Duodenal mucosa (tissue), 2 donors: ENCODE measurements around the gene GSG1L.

ENCODE experiments used
- H3K27ac ChIP-seq: one replicate; pipeline ENCODE4 v1.7.0; 2013; ENCODE audit warnings: low read depth, low read length
- H3K27me3 ChIP-seq, 2 donors: one replicate each; pipeline ENCODE4 v1.7.0; 2013; ENCODE audit warnings: low read length in 2 of 2, control low read depth in 1 of 2; ENCODE audit not compliant: insufficient read depth in 2 of 2, control insufficient read depth in 1 of 2
- H3K36me3 ChIP-seq, 2 donors: one replicate each; pipeline ENCODE4 v1.7.0; 2013; ENCODE audit warnings: low read length in 2 of 2, control low read depth in 1 of 2; ENCODE audit not compliant: insufficient read depth in 2 of 2, control insufficient read depth in 1 of 2
- H3K4me1 ChIP-seq, 2 donors: one replicate each; pipeline ENCODE4 v1.7.0; 2013; ENCODE audit warnings: low read length in 2 of 2, control low read depth in 1 of 2; ENCODE audit not compliant: insufficient read depth in 2 of 2, control insufficient read depth in 1 of 2
- H3K4me3 ChIP-seq, 2 donors: one replicate each; pipeline ENCODE4 v1.7.0; 2013; ENCODE audit warnings: low read length in 2 of 2, low read depth in 1 of 2
- H3K9ac ChIP-seq, 2 donors: one replicate each; pipeline ENCODE4 v1.7.0; 2013; ENCODE audit warnings: low read length in 2 of 2, low read depth in 1 of 2
- H3K9me3 ChIP-seq, 2 donors: one replicate each; pipeline ENCODE4 v1.7.0; 2013; ENCODE audit warnings: low read length in 2 of 2, control low read depth in 1 of 2; ENCODE audit not compliant: control insufficient read depth in 1 of 2

The GSG1L gene

DNA sequence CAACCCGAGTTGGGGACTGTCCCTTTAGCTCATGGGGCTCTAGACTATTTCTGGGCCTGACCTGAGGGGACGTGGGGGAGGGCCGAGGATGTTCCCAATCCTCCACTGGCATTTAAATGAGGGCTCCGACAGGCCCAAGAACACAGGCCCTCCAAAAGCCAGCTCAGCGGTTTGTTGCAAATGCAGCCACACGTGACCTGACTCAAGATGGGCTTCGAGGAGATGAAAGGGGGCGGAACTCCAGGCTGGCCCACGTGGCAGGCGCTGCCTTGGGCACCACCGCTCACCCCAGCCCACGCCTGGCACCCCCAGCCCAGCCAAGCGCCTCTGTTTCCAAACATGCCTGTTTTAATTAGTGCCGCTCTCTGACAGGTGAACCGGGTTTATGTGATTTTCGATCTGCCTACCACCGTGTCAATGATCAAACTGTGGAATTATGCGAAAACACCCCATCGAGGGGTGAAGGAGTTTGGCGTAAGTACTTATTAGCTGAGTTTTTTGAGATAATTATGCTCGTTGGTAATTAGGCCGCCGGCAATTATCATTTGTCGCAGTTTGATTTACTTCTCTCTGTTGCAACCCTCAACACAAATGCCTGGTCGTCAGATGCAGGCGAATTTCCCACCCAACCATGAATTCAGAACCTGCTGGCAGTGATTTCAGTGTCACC, 286.8 kb downstream of the GSG1L start:
- no peaks in the 10 kb centered on the region for H3K27me3 ChIP-seq
- no peaks in the 10 kb centered on the region for H3K9me3 ChIP-seq
- H3K4me3 ChIP-seq = no peak overlapping the region
- H3K36me3 ChIP-seq = peaks cover 8 to 17% of the 10 kb centered on the region in 2 donors
- H3K27ac ChIP-seq = no peak overlapping the region
- H3K4me1 ChIP-seq = no peaks in the 10 kb centered on the region
- no peak overlapping the region for H3K9ac ChIP-seq

DNA sequence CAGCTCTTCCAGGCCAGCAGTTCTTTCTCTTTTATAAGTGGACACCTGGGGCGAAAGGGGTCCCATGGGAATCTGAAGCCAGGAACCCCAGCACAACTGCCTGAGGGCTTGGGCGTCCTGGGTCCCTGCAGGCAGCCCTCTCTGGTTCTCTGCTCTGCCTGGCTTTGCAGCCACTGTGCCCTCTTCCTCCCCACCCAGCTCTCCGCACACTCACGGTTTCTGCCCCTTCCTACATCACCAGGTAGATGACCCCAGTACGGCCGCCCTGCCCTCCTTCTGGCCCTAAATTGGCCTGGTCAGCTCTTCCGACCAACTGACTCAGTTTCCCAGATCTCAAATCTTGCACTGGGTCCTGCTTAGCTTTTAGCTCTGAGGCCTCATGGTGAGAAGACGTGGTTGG, 288.3 kb downstream of the GSG1L start:
- Histone ChIP-seq H3K36me3 (peaks cover 8 to 31% of the 10 kb centered on the region in 2 donors), H3K9ac (no peak overlapping the region), H3K27me3 (no peaks in the 10 kb centered on the region), H3K4me1 (no peaks in the 10 kb centered on the region), H3K27ac (no peak overlapping the region), H3K9me3 (no peaks in the 10 kb centered on the region), H3K4me3 (no peak overlapping the region)

DNA sequence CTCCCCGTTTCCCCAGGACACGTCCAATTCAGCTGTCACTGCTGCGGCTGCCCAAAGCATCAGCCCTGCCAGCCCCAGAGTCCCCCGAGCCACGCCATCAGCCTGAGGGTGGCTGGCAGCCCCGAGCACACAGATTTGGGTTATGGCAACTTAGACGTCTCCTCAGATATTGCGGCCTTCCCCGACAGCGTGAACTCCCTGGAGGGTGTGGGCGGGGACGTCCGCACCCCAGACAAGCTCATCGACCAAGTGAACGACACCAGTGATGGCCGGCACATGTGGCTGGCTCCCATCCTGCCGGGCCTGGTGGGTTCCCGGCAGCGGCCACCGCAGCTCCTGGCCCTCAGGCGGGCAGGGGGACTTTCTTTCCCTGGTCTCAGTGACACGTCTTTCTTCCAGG, 288.7 kb downstream of the GSG1L start:
- no peaks in the 10 kb centered on the region for H3K4me1 ChIP-seq
- H3K36me3 ChIP-seq = peaks cover 8 to 36% of the 10 kb centered on the region in 2 donors
- H3K27ac ChIP-seq = no peak overlapping the region
- H3K9me3 ChIP-seq = no peaks in the 10 kb centered on the region
- no peaks in the 10 kb centered on the region for H3K27me3 ChIP-seq
- no peak overlapping the region for H3K4me3 ChIP-seq
- no peak overlapping the region for H3K9ac ChIP-seq

DNA sequence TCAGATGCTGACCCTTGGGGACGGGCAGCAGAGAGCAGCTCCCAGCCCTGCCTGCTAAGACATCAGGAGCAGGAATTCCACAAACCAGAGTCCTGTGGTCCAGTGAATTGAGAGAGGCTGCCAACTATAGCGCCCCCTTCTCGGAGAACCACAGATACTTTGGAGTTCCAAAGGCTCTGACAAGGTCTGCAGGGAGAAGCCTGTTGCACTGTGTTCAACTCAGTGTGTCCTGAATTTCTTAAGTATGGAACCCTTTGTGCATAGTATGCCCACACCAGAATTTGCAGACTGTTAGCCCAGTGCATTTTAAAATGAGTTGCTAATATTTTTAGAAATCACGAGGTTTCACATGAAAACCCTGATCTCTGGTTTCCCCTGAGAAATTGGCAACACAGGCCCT, 290.2 kb downstream of the GSG1L start:
- no peak overlapping the region for H3K4me3 ChIP-seq
- H3K9me3 ChIP-seq = no peaks in the 10 kb centered on the region
- H3K36me3 ChIP-seq = peaks cover 8 to 46% of the 10 kb centered on the region in 2 donors
- H3K4me1 ChIP-seq = no peaks in the 10 kb centered on the region
- no peak overlapping the region for H3K9ac ChIP-seq
- H3K27ac ChIP-seq = no peak overlapping the region
- no peaks in the 10 kb centered on the region for H3K27me3 ChIP-seq

DNA sequence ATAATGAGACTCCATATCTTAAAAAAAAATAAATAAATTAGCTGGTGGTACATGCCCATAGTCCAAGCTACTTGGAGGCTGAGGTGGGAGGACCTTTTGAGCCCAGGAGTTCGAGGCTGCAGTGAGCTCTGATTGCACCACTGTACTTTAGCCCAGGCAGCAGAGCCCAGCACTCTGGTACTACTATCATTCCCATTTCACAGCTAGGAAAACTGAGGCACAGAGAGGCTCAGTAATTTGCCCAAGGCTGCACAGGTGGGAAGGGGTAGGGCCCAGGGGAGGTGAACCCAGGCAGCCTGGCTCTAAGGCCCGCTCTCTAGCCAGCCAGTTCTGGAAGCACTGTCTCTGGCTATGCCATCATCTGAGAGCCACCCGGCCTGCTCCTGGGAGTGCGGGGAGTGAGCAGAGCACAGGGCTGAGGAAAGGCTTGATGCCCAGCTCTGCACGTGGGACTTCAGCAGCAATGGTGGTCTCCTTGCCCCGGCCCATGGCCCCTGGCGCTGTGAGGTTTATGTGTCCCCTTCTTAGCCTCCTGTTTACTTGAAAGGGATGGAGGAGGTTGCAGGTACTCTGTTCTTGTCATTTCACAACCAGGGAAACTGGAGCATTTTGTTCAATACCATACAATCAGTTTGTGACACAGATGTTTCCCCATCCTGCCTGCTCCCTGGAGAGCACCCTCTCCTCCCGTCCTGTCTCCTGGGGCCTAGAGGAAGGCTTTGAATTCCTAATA, 291.3 kb downstream of the GSG1L start:
- Histone ChIP-seq H3K27ac (no peak overlapping the region), H3K36me3 (peaks cover 8 to 41% of the 10 kb centered on the region in 2 donors), H3K4me3 (no peak overlapping the region), H3K27me3 (no peaks in the 10 kb centered on the region), H3K9ac (no peak overlapping the region), H3K4me1 (no peaks in the 10 kb centered on the region), H3K9me3 (no peaks in the 10 kb centered on the region)

DNA sequence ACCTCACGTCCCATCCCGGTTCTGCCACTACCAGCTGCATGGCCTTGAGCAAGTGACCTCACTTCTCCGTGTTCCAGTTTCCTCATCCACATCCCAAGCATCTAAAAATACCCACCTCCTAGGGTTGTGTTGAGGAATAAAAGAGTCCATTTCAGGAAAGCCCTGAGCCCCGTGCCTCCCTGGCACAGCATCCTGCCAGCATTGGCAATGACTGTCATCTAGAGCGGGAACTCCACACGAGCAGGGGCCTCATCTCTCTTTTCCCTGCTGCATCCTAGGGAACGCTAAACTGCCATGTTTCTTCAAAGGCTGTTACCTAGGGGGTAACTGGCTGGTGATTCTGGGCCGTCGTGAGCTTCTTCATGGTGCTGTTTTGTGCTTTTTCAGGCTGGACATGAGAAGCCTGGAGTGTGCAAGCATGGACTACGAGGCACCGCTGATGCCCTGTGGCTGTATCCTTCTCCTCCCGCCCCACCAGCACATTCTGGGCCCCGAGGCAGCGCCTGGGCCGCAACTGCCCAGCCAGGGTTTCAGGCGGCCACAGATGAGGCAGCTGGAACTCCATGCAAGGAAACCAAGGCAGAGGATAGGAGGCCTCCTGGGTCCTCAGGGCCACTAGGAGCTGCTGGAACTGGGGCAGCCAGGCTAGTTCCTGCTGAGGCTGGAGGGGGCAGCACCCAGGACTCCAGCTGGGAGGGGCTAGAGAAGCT, 292.2 kb downstream of the GSG1L start:
- H3K4me1 ChIP-seq = no peaks in the 10 kb centered on the region
- H3K9me3 ChIP-seq = no peaks in the 10 kb centered on the region
- H3K27me3 ChIP-seq = no peaks in the 10 kb centered on the region
- H3K36me3 ChIP-seq = peaks cover 8 to 49% of the 10 kb centered on the region in 2 donors
- H3K27ac ChIP-seq = no peak overlapping the region
- no peak overlapping the region for H3K4me3 ChIP-seq
- no peak overlapping the region for H3K9ac ChIP-seq

DNA sequence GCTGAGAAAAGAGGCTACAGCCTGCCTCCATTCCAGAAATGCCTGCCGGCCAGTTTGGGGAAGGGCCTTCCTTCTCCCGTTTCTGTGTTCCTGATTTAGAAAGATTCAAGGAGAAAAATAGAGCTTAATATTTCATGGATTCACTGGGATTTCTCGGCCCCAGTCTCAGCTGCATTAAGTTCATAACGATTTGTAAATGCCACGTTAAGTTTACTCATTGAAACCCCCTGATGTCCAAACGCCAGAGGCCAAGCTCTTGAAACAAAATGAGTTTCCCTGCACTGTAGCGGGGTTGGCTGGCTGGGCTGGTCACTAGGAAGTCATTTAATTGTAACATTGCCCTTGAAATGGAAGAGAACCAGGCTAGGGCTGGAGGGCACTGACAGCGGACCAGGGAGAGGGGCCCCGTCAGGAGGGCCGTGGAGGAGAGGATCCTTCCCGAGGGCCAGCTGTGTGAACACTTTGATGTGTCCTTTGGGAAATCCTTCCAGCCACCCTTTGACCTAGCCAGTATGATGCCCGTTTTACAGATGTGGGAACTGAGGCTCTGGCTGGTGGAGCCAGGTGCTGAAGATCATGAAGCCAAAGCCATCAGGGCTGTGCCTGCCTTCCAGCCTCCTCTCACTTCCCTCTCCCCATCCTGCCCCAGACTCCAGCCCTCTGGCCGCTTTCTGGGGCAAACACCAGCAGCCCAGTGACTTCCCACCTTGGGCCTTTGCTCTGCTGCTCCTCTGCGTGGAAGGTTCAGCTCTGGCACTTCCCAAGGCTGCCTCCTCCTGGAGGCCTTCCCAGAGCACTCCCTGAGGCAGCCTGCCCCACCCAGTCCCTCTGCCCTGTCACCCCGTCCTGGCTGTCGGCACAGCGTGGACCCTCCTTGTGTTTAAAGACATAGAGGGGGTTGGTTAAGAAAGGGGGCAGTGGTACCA, 293.0 kb downstream of the GSG1L start:
- H3K9ac ChIP-seq = no peak overlapping the region

DNA sequence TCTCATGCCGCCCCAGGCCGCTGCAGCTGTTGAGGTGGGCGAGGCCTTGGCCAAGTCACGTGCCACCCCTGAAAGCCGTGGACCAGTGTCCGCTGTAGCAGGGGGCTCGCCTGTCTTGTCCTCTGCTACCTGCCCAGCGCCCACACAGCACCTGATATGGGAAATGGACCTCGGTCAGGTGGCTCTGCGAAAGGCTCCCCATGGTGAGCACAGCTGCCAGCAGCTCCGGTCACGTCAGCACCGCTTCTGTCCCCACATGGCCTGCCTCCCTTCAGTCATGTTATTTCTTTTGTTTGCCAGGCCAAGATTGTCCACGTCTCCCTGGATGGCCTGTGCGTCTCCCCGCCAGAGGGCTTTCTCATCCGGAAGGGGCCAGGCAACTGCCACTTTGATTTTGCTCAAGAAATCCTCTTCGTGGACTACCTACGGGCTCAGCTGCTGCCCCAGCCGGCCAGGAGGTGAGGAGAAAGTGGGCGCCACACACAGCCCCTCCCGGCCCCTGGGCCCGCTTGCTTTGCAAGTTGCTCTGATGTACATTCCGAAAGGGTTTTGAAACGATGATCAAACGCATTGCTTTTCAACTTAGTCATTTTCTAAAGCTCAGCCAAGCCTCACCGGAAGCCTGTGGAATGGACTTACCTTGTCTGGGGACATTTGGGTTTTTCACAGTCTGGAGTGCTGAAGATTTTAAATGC, 293.8 kb downstream of the GSG1L start:
- H3K4me3 ChIP-seq = no peak overlapping the region
- no peak overlapping the region for H3K9ac ChIP-seq
- peaks cover 18 to 52% of the 10 kb centered on the region in 2 donors for H3K36me3 ChIP-seq
- H3K27me3 ChIP-seq = no peaks in the 10 kb centered on the region
- H3K9me3 ChIP-seq = no peaks in the 10 kb centered on the region
- H3K4me1 ChIP-seq = no peaks in the 10 kb centered on the region
- H3K27ac ChIP-seq = no peak overlapping the region

More for the DNA sequence above, 293.0 kb downstream of the GSG1L start:
- no peaks in the 10 kb centered on the region for H3K27me3 ChIP-seq
- no peaks in the 10 kb centered on the region for H3K9me3 ChIP-seq
- H3K4me1 ChIP-seq = no peaks in the 10 kb centered on the region
- peaks cover 12 to 54% of the 10 kb centered on the region in 2 donors for H3K36me3 ChIP-seq
- no peak overlapping the region for H3K27ac ChIP-seq
- H3K4me3 ChIP-seq = no peak overlapping the region

DNA sequence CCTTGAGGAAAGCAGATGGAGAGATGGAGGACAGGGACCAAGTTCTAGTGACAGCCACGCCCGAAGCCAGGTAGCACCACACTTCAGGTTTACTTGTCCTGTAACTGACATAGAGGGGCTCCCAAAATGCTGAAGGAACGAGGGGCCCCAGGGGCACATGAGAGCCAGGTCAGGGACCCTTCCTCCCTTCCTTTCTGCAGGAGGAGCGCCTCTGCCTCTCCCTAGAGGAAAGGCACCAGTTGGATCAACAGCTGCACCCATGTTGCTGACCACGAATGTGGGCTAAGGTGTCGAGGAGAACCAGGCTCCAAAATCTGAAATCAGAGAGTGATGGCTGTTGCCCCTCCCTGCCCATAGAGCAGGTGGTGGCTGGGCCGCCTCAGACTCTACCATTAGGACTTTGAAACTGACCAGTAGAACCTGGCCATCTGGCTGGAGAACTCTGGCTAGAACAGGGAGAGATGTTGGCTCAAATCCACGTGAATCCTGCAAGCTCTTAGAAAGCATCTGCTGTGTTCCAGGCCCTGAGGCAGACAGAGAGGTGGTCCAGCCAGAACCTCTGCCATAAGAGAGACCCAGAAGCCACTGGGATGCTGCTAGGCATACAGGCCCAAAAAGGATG, 294.8 kb downstream of the GSG1L start:
- H3K27ac ChIP-seq = no peak overlapping the region
- no peaks in the 10 kb centered on the region for H3K27me3 ChIP-seq
- H3K4me3 ChIP-seq = no peak overlapping the region
- peaks cover 17 to 59% of the 10 kb centered on the region in 2 donors for H3K36me3 ChIP-seq
- no peaks in the 10 kb centered on the region for H3K9me3 ChIP-seq
- H3K9ac ChIP-seq = no peak overlapping the region
- H3K4me1 ChIP-seq = no peaks in the 10 kb centered on the region
